Astrocyte of the cerebellum (primary cell): ENCODE measurements around the gene LRRIQ1.
A peak's percentile ranks its signal among the peaks of the same experiment; 100 is the strongest.

ENCODE experiments used
- DNase-seq: peaks from one replicate; pipeline ENCODE4 v3.0.0-alpha.2; 2011; ENCODE audit warnings: low read depth
- H3K4me3 ChIP-seq: 2 replicates; pipeline ENCODE4 v1.5.1; 2011; ENCODE audit warnings: mild to moderate bottlenecking, low read depth, low read length, moderate library complexity
- CTCF ChIP-seq: IDR thresholded peaks from 2 replicates; pipeline ENCODE4 v1.5.1; 2012; ENCODE audit warnings: low read length, low read depth, moderate library complexity, mild to moderate bottlenecking; ENCODE audit errors: missing control alignments
- in situ Hi-C: cut with HindIII; loops from 2 replicates; pipeline ENCODE4 v1.10.0; 2017; ENCODE audit warnings: low sequenced_read_pairs

The LRRIQ1 gene, protein sequence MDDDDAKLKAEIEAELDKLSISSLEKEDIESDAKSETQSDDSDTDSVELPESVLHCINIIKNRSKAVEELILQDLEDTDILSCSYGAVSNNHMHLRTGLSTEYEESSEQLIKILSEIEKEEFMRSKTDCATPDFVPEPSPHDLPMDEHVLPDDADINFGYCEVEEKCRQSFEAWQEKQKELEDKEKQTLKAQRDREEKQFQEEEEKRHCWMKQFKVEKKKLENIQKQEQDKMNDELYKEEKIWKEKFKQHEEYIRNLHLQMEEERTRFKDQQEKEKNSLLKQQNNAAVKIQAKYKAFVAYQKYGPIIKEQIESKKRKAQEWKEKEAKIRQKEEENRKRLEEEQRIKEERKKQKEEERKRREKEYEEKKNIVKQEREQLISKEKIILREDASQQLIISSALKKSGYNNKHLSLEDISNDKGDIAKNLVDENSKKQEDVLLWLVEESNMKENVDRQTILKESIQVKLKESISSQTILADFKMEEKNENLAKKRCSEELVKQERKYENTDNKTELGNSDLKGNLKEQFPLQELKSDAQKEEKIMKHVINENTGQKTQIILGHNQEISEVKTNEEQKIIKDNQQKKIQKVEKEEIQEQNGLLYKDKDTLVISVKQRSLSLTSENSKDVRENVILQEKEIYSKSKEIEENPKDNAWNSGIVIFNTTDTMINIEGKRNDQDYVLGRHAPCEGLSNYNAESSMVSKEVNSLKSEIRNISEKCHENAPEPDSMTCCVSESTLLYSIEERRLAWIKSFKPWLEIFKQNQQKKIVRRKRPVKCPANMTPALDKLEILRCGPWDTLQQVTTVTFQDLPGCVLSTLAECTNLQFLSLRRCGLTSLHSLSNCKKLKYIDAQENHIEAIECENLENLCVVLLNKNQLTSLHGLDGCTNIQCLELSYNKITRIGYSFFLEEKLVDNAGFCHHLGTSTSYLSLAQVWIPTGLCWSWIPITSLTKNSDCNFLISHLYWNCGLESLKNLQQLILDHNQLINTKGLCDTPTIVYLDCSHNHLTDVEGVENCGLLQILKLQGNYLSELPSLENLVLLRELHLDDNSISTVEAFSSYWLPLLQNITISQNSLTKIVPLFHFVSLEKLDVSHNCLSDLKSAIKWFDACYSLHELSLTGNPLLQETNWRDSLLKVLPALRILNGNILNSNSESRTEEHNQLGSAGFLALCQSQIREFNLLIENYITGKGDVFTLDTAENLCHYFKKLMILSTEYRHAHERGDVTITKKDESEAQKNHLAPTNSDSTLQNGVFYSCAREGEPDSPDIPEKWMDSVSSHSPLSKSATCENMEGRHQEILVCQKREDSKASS (N-terminal part only)

GRCh38 chr12:85036234-85036707 lies at the start of gene LRRIQ1, which contains the start of gene TSPAN19:
TSS of gene LRRIQ1 (plus strand) at chr12:85036351. CDS start at chr12:85038177, 1,826 bp downstream.
TSS of gene TSPAN19 (minus strand) at chr12:85036277. CDS start at chr12:85029946, 6,331 bp downstream.
- TF ChIP-seq CTCF, result no peak
- peak within 1 kb of the TSS; percentile 62 for H3K4me3 ChIP-seq
- peak; percentile 86 for DNase-seq
- in situ Hi-C loops, result loop anchor here (10.0 kb wide), 1 partner anchor 161 kb away; no protein-coding TSS in a partner anchor

GRCh38 chr12:84986586-84986985 lies 49.6 kb upstream of the LRRIQ1 start:
- no peak for DNase-seq
- TF ChIP-seq CTCF, result no peak
- in situ Hi-C loops, result no loop called here
- no peak overlapping the region for H3K4me3 ChIP-seq

DNA sequence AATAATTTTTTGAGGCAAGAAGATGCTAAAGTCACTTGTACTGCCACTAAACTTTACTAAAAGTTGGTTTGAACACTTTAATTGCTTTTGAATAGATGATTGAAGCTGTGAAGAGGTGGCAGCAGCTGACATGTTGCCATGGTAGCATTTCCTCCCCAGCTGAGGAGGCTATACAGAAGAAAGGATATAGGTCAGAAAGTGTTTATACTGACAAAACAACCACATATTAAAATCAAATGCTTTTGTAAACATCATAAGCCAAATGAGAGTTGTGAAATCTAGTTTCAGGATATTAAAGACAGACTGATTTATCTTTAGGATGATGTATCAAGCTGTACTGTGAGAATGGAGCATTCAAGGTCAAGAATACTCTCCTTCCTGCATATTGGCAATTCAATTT lies 41.7 kb upstream of the LRRIQ1 start:
- H3K4me3 ChIP-seq, result no peak overlapping the region
- no peak for DNase-seq
- in situ Hi-C loops, result no loop called here
- no peak for TF ChIP-seq CTCF

- in situ Hi-C loops, result no loop called here
- H3K4me3 ChIP-seq, result no peak overlapping the region
- DNase-seq, result no peak
- TF ChIP-seq CTCF, result no peak
Observed at GRCh38 chr12:84995641-84996040, 40.5 kb upstream of the LRRIQ1 start.

DNA sequence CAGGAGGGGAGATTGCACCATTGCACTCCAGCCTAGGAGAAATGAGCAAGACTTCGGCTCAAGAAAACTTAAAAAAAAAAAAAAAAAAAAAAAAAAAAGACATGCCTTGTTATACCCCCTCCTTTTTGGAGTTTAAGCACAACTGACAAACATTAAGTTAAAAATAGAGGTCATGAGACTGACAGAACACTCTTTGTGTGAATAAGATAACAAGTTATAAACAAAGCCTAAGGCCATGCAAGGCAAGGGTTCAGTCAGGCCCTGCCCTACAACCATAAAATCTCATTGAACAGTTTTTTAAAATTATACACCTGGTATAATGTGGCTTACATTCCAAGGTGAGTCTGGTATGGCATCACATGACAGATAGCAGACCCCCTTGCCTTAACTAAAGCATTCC lies 39.4 kb upstream of the LRRIQ1 start:
- in situ Hi-C loops, result no loop called here
- no peak for TF ChIP-seq CTCF
- no peak overlapping the region for H3K4me3 ChIP-seq
- DNase-seq, result no peak
